Germinal center (tissue), 1 donor: ENCODE data around the gene CBX2.

Source experiments
- DNase-seq: peaks from one replicate; pipeline ENCODE4 v3.0.0; 2012; ENCODE audit warnings: mixed read lengths, low spot score

Gene CBX2

GRCh38 chr17:79829457-79829856 is 51.5 kb downstream of the CBX2 start:
- no peak for DNase-seq

- DNase-seq = no peak
These were observed 52.4 kb downstream of the CBX2 start for GRCh38 chr17:79830303-79830702.

GRCh38 chr17:79830763-79831264 is 52.9 kb downstream of the CBX2 start:
- DNase-seq = no peak

GRCh38 chr17:79831265-79832217 is 53.6 kb downstream of the CBX2 start:
- no peak for DNase-seq

- no peak for DNase-seq
These were observed 54.5 kb downstream of the CBX2 start for GRCh38 chr17:79832218-79833109.

- no peak for DNase-seq
These were observed 55.1 kb downstream of the CBX2 start for GRCh38 chr17:79833110-79833450.

- no peak for DNase-seq
These were observed 56.0 kb downstream of the CBX2 start for GRCh38 chr17:79833744-79834564.

GRCh38 chr17:79834565-79835469 is 56.9 kb downstream of the CBX2 start:
- DNase-seq = no peak

- no peak for DNase-seq
These were observed 57.5 kb downstream of the CBX2 start for GRCh38 chr17:79835470-79835899.

- no peak for DNase-seq
These were observed 58.1 kb downstream of the CBX2 start for GRCh38 chr17:79835953-79836509.

GRCh38 chr17:79836510-79836971 is 58.6 kb downstream of the CBX2 start:
- no peak for DNase-seq

GRCh38 chr17:79836972-79837887 is 59.3 kb downstream of the CBX2 start:
- DNase-seq = peak; percentile 67
